ENCODE results near the gene CENPC.

- TF ChIP-seq, protein P1, sequence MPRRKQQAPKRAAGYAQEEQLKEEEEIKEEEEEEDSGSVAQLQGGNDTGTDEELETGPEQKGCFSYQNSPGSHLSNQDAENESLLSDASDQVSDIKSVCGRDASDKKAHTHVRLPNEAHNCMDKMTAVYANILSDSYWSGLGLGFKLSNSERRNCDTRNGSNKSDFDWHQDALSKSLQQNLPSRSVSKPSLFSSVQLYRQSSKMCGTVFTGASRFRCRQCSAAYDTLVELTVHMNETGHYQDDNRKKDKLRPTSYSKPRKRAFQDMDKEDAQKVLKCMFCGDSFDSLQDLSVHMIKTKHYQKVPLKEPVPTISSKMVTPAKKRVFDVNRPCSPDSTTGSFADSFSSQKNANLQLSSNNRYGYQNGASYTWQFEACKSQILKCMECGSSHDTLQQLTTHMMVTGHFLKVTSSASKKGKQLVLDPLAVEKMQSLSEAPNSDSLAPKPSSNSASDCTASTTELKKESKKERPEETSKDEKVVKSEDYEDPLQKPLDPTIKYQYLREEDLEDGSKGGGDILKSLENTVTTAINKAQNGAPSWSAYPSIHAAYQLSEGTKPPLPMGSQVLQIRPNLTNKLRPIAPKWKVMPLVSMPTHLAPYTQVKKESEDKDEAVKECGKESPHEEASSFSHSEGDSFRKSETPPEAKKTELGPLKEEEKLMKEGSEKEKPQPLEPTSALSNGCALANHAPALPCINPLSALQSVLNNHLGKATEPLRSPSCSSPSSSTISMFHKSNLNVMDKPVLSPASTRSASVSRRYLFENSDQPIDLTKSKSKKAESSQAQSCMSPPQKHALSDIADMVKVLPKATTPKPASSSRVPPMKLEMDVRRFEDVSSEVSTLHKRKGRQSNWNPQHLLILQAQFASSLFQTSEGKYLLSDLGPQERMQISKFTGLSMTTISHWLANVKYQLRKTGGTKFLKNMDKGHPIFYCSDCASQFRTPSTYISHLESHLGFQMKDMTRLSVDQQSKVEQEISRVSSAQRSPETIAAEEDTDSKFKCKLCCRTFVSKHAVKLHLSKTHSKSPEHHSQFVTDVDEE (CRISPR knock-in tag; IDR thresholded peaks at IDR 0.05) = no peak
- TF ChIP-seq ARNTL (CRISPR knock-in tag; IDR thresholded peaks at IDR 0.05; ENCODE audit: borderline replicate concordance, low read depth) = no peak
- no peak for TF ChIP-seq GLIS3 (CRISPR knock-in tag; IDR thresholded peaks at IDR 0.05)
- TF ChIP-seq BACH2 (CRISPR knock-in tag; IDR thresholded peaks at IDR 0.05; ENCODE audit: borderline replicate concordance) = no peak
- TF ChIP-seq, protein P2, sequence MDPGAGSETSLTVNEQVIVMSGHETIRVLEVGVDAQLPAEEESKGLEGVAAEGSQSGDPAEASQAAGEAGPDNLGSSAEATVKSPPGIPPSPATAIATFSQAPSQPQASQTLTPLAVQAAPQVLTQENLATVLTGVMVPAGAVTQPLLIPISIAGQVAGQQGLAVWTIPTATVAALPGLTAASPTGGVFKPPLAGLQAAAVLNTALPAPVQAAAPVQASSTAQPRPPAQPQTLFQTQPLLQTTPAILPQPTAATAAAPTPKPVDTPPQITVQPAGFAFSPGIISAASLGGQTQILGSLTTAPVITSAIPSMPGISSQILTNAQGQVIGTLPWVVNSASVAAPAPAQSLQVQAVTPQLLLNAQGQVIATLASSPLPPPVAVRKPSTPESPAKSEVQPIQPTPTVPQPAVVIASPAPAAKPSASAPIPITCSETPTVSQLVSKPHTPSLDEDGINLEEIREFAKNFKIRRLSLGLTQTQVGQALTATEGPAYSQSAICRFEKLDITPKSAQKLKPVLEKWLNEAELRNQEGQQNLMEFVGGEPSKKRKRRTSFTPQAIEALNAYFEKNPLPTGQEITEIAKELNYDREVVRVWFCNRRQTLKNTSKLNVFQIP (CRISPR knock-in tag; IDR thresholded peaks at IDR 0.05; ENCODE audit: borderline replicate concordance, low read depth) = no peak
- no peak for TF ChIP-seq RARB (CRISPR knock-in tag; IDR thresholded peaks at IDR 0.05)
- TF ChIP-seq CREB5 (CRISPR knock-in tag; IDR thresholded peaks at IDR 0.05; ENCODE audit: low read depth) = no peak
- TF ChIP-seq PATZ1 (CRISPR knock-in tag; IDR thresholded peaks at IDR 0.05; ENCODE audit: borderline replicate concordance) = no peak
- TF ChIP-seq ISL1 (CRISPR knock-in tag; IDR thresholded peaks at IDR 0.05) = no peak
- TF ChIP-seq OSR1 (CRISPR knock-in tag; IDR thresholded peaks at IDR 0.05) = no peak
- no peak for TF ChIP-seq ZFP30 (CRISPR knock-in tag; IDR thresholded peaks at IDR 0.05)
- TF ChIP-seq ZC3H10 (CRISPR knock-in tag; IDR thresholded peaks at IDR 0.05) = no peak
- TF ChIP-seq ZNF565 (CRISPR knock-in tag; conservative IDR thresholded peaks at IDR 0.05; ENCODE audit: low read depth) = no peak
Measured at GRCh38 chr4:67571975-67572374, 26.7 kb upstream of the CENPC start.

Measured in SK-N-SH treated with all-trans-retinoic acid at 6 μM for 48 hours (cell line).